ENCODE results near the gene SLC7A7. TPM values are rescaled to one million over a fixed set of nuclear protein-coding genes. Genes with fewer than 3 reads are reported as not detected.

The SLC7A7 gene
- total RNA-seq, 1 donor from 2014 or later = 7.6 TPM

- Histone ChIP-seq H3K4me3 (peak overlapping the region; percentile 3 to 32), H3K9me3 (no peaks in the 10 kb centered on the region), H3K27ac (peak overlapping the region; percentile 87 to 91), H3K4me1 (peaks cover 48 to 66% of the 10 kb centered on the region in 2 donors), H3K27me3 (no peaks in the 10 kb centered on the region), H3K36me3 (peaks cover 33 to 34% of the 10 kb centered on the region in 2 donors)
- TF ChIP-seq CTCF (IDR thresholded peaks at IDR 0.05) = no peak
- peak in 1 of 2 donors; percentile 90 for DNase-seq (ENCODE audit: low spot score in 2 of 2)
- intact Hi-C loops (cut with DNase I) = loop anchor here (2.0 to 10.0 kb wide), 2 partner anchors 260 to 1374 kb away; partner anchors contain the start of genes DAD1, RAB2B and TOX4
Observed at GRCh38 chr14:22848351-22849164, 33.3 kb upstream of the SLC7A7 start.

- no peak for TF ChIP-seq CTCF (IDR thresholded peaks at IDR 0.05)
- Histone ChIP-seq H3K4me1 (peaks cover 42 to 62% of the 10 kb centered on the region in 2 donors), H3K4me3 (peak overlapping the region in 1 of 2 donors; percentile 32), H3K36me3 (peaks cover 41% of the 10 kb centered on the region in 2 donors), H3K27me3 (no peaks in the 10 kb centered on the region), H3K9me3 (no peaks in the 10 kb centered on the region), H3K27ac (peak overlapping the region; percentile 87 to 91)
- no peak for DNase-seq (ENCODE audit: low spot score in 2 of 2)
- intact Hi-C loops (cut with DNase I) = loop anchor here (2.0 to 10.0 kb wide), 2 partner anchors 259 to 1373 kb away; partner anchors contain the start of genes DAD1, RAB2B and TOX4
Observed at GRCh38 chr14:22847661-22848341, 32.6 kb upstream of the SLC7A7 start.

GRCh38 chr14:22846811-22847307, 31.6 kb upstream of the SLC7A7 start:
- no peak for DNase-seq (ENCODE audit: low spot score in 2 of 2)
- TF ChIP-seq CTCF (IDR thresholded peaks at IDR 0.05) = no peak
- Histone ChIP-seq H3K36me3 (peaks cover 50 to 51% of the 10 kb centered on the region in 2 donors), H3K9me3 (no peaks in the 10 kb centered on the region), H3K27ac (peak overlapping the region; percentile 87 to 91), H3K27me3 (no peaks in the 10 kb centered on the region), H3K4me3 (peak overlapping the region in 1 of 2 donors; percentile 4), H3K4me1 (peaks cover 40 to 58% of the 10 kb centered on the region in 2 donors)
- intact Hi-C loops (cut with DNase I) = loop anchor here (10.0 kb wide), 1 partner anchor 1372 kb away; the partner anchor contains the start of genes RAB2B and TOX4

- Histone ChIP-seq H3K9me3 (no peaks in the 10 kb centered on the region), H3K4me3 (no peak overlapping the region), H3K27ac (peak overlapping the region; percentile 87 to 91), H3K27me3 (no peaks in the 10 kb centered on the region), H3K4me1 (peaks cover 33 to 51% of the 10 kb centered on the region in 2 donors), H3K36me3 (peaks cover 58 to 59% of the 10 kb centered on the region in 2 donors)
- no peak for DNase-seq (ENCODE audit: low spot score in 2 of 2)
- TF ChIP-seq CTCF (IDR thresholded peaks at IDR 0.05) = no peak
- intact Hi-C loops (cut with DNase I) = loop anchor here (10.0 kb wide), 1 partner anchor 1371 kb away; the partner anchor contains the start of genes RAB2B and TOX4
Observed at GRCh38 chr14:22845821-22846625, 30.8 kb upstream of the SLC7A7 start.

- Histone ChIP-seq H3K9me3 (no peaks in the 10 kb centered on the region), H3K4me1 (peaks cover 25 to 46% of the 10 kb centered on the region in 2 donors), H3K27ac (peak overlapping the region; percentile 87 to 91), H3K27me3 (no peaks in the 10 kb centered on the region), H3K4me3 (no peak overlapping the region), H3K36me3 (peaks cover 59 to 64% of the 10 kb centered on the region in 2 donors)
- intact Hi-C loops (cut with DNase I) = loop anchor here (10.0 kb wide), 1 partner anchor 1370 kb away; the partner anchor contains the start of genes RAB2B and TOX4
- DNase-seq (ENCODE audit: low spot score in 2 of 2) = no peak
- TF ChIP-seq CTCF (IDR thresholded peaks at IDR 0.05) = no peak
Observed at GRCh38 chr14:22845103-22845394, 29.8 kb upstream of the SLC7A7 start.

Data from ascending aorta (tissue), 2 donors.